ENCODE data around the gene NSL1.

- TF ChIP-seq CTCF (IDR thresholded peaks at IDR 0.05), result no peak
- no peak for TF ChIP-seq POLR2A (IDR thresholded peaks at IDR 0.05)
These were observed 106.1 kb downstream of the NSL1 start for GRCh38 chr1:212685429-212685828.

Measured in testis (tissue), 2 donors.